Measurements from ENCODE around the gene ITSN2. TPM values are rescaled to one million over a fixed set of nuclear protein-coding genes. Genes with fewer than 3 reads are reported as not detected.

Gene ITSN2
- total and polyA plus RNA-seq, 3 experiments from 2014 or later: 71.2 to 76.7 (median 76.1) TPM

GRCh38 chr2:24191848-24192247, 168.5 kb downstream of the ITSN2 start:
- Mint-ChIP-seq H3K4me1 (no peaks in the 10 kb centered on the region), H3K9me3 (peaks cover 0 to 17% (median 12%) of the 10 kb centered on the region in 5 donors), H3K27ac (no peak overlapping the region), H3K4me3 (no peak overlapping the region), H3K36me3 (peaks cover 0 to 8% (median 5%) of the 10 kb centered on the region in 3 donors), H3K27me3 (peaks cover 2 to 7% of the 10 kb centered on the region in 2 donors)
- Histone ChIP-seq H3K9me3 (ENCODE audit: low read length) (no peaks in the 10 kb centered on the region), H3K27ac (ENCODE audit: low read depth, low read length) (no peak overlapping the region), H3K36me3 (ENCODE audit: insufficient read depth, low read length) (no peaks in the 10 kb centered on the region), H3K27me3 (ENCODE audit: insufficient read depth, low read length, poor library complexity, severe bottlenecking) (no peaks in the 10 kb centered on the region), H3K4me3 (ENCODE audit: low read length) (no peak overlapping the region), H3K4me1 (ENCODE audit: insufficient read depth, low read length) (no peaks in the 10 kb centered on the region)
- CTCF ChIA-PET: no interaction called here
- POLR2A ChIA-PET: no interaction called here
- DNase-seq: no peak

- Histone ChIP-seq H3K4me3 (ENCODE audit: low read length) (no peak overlapping the region), H3K27ac (ENCODE audit: low read depth, low read length) (no peak overlapping the region), H3K27me3 (ENCODE audit: insufficient read depth, low read length, poor library complexity, severe bottlenecking) (no peaks in the 10 kb centered on the region), H3K36me3 (ENCODE audit: insufficient read depth, low read length) (no peaks in the 10 kb centered on the region), H3K4me1 (ENCODE audit: insufficient read depth, low read length) (no peaks in the 10 kb centered on the region), H3K9me3 (ENCODE audit: low read length) (no peaks in the 10 kb centered on the region)
- Mint-ChIP-seq H3K27me3 (peaks cover 2 to 7% of the 10 kb centered on the region in 2 donors), H3K4me3 (no peak overlapping the region), H3K36me3 (peaks cover 0 to 5% (median 3%) of the 10 kb centered on the region in 3 donors), H3K4me1 (no peaks in the 10 kb centered on the region), H3K27ac (no peak overlapping the region), H3K9me3 (peaks cover 0 to 10% (median 6%) of the 10 kb centered on the region in 5 donors)
- POLR2A ChIA-PET: no interaction called here
- DNase-seq: no peak
- CTCF ChIA-PET: no interaction called here
Observed at GRCh38 chr2:24191156-24191555, 169.2 kb downstream of the ITSN2 start.

- Histone ChIP-seq H3K9me3 (ENCODE audit: low read length) (no peaks in the 10 kb centered on the region), H3K27ac (ENCODE audit: low read depth, low read length) (no peak overlapping the region), H3K4me1 (ENCODE audit: insufficient read depth, low read length) (no peaks in the 10 kb centered on the region), H3K4me3 (ENCODE audit: low read length) (no peak overlapping the region), H3K27me3 (ENCODE audit: insufficient read depth, low read length, poor library complexity, severe bottlenecking) (no peaks in the 10 kb centered on the region), H3K36me3 (ENCODE audit: insufficient read depth, low read length) (no peaks in the 10 kb centered on the region)
- H3K36me3 Mint-ChIP-seq: peaks cover 0 to 5% (median 3%) of the 10 kb centered on the region in 3 donors
- no peak for DNase-seq
- ChIA-PET CTCF (no interaction called here), POLR2A (no interaction called here)
- H3K4me1 Mint-ChIP-seq: no peaks in the 10 kb centered on the region
- H3K27me3 Mint-ChIP-seq: peaks cover 2 to 7% of the 10 kb centered on the region in 2 donors
- H3K9me3 Mint-ChIP-seq: peaks cover 0 to 9% (median 6%) of the 10 kb centered on the region in 5 donors
- no peak overlapping the region for H3K27ac Mint-ChIP-seq
- no peak overlapping the region for H3K4me3 Mint-ChIP-seq
Observed at GRCh38 chr2:24190503-24190902, 169.8 kb downstream of the ITSN2 start.

- no peak overlapping the region for H3K27ac ChIP-seq (ENCODE audit: low read depth, low read length)
- Mint-ChIP-seq H3K27ac (no peak overlapping the region), H3K36me3 (peaks cover 0 to 5% (median 3%) of the 10 kb centered on the region in 3 donors), H3K4me1 (no peaks in the 10 kb centered on the region), H3K9me3 (peaks cover 0 to 6% (median 3%) of the 10 kb centered on the region in 5 donors), H3K4me3 (no peak overlapping the region), H3K27me3 (peaks cover 2 to 7% of the 10 kb centered on the region in 2 donors)
- H3K9me3 ChIP-seq (ENCODE audit: low read length): no peaks in the 10 kb centered on the region
- H3K27me3 ChIP-seq (ENCODE audit: insufficient read depth, low read length, poor library complexity, severe bottlenecking): no peaks in the 10 kb centered on the region
- POLR2A ChIA-PET: no interaction called here
- CTCF ChIA-PET: no interaction called here
- no peaks in the 10 kb centered on the region for H3K36me3 ChIP-seq (ENCODE audit: insufficient read depth, low read length)
- no peak for DNase-seq
- no peak overlapping the region for H3K4me3 ChIP-seq (ENCODE audit: low read length)
- no peaks in the 10 kb centered on the region for H3K4me1 ChIP-seq (ENCODE audit: insufficient read depth, low read length)
Observed at GRCh38 chr2:24189551-24189950, 170.8 kb downstream of the ITSN2 start.

GRCh38 chr2:24183366-24184069, 176.8 kb downstream of the ITSN2 start:
- H3K27ac Mint-ChIP-seq: no peak overlapping the region
- no peak for DNase-seq
- peaks cover 0 to 1% (median 0%) of the 10 kb centered on the region in 5 donors for H3K9me3 Mint-ChIP-seq
- Histone ChIP-seq H3K36me3 (ENCODE audit: insufficient read depth, low read length) (no peaks in the 10 kb centered on the region), H3K9me3 (ENCODE audit: low read length) (no peaks in the 10 kb centered on the region), H3K4me3 (ENCODE audit: low read length) (no peak overlapping the region), H3K27ac (ENCODE audit: low read depth, low read length) (no peak overlapping the region), H3K27me3 (ENCODE audit: insufficient read depth, low read length, poor library complexity, severe bottlenecking) (no peaks in the 10 kb centered on the region), H3K4me1 (ENCODE audit: insufficient read depth, low read length) (no peaks in the 10 kb centered on the region)
- no peak overlapping the region for H3K4me3 Mint-ChIP-seq
- ChIA-PET POLR2A (no interaction called here), CTCF (no interaction called here)
- no peaks in the 10 kb centered on the region for H3K27me3 Mint-ChIP-seq
- no peaks in the 10 kb centered on the region for H3K4me1 Mint-ChIP-seq
- peaks cover 0 to 3% (median 0%) of the 10 kb centered on the region in 3 donors for H3K36me3 Mint-ChIP-seq

- H3K4me3 ChIP-seq (ENCODE audit: low read length): no peak overlapping the region
- no peaks in the 10 kb centered on the region for H3K4me1 ChIP-seq (ENCODE audit: insufficient read depth, low read length)
- H3K27me3 ChIP-seq (ENCODE audit: insufficient read depth, low read length, poor library complexity, severe bottlenecking): no peaks in the 10 kb centered on the region
- H3K9me3 Mint-ChIP-seq: no peaks in the 10 kb centered on the region
- no peaks in the 10 kb centered on the region for H3K27me3 Mint-ChIP-seq
- no peak overlapping the region for H3K4me3 Mint-ChIP-seq
- H3K4me1 Mint-ChIP-seq: no peaks in the 10 kb centered on the region
- ChIA-PET POLR2A (no interaction called here), CTCF (no interaction called here)
- H3K36me3 ChIP-seq (ENCODE audit: insufficient read depth, low read length): no peaks in the 10 kb centered on the region
- H3K27ac Mint-ChIP-seq: no peak overlapping the region
- no peak overlapping the region for H3K27ac ChIP-seq (ENCODE audit: low read depth, low read length)
- DNase-seq: no peak
- H3K36me3 Mint-ChIP-seq: peaks cover 0 to 3% (median 0%) of the 10 kb centered on the region in 3 donors
- H3K9me3 ChIP-seq (ENCODE audit: low read length): no peaks in the 10 kb centered on the region
Observed at GRCh38 chr2:24182507-24182906, 177.8 kb downstream of the ITSN2 start.

GRCh38 chr2:24181849-24182248, 178.5 kb downstream of the ITSN2 start:
- H3K36me3 ChIP-seq (ENCODE audit: insufficient read depth, low read length): no peaks in the 10 kb centered on the region
- no peaks in the 10 kb centered on the region for H3K9me3 Mint-ChIP-seq
- CTCF ChIA-PET: interaction anchor here (1.2 kb wide), 1 partner anchor 97 kb away, joined by 3 read pairs; the partner anchor contains the start of gene TP53I3

GRCh38 chr2:24179683-24180082, 180.7 kb downstream of the ITSN2 start:
- Mint-ChIP-seq H3K4me1 (no peaks in the 10 kb centered on the region), H3K4me3 (no peak overlapping the region), H3K27ac (no peak overlapping the region), H3K36me3 (no peaks in the 10 kb centered on the region), H3K9me3 (no peaks in the 10 kb centered on the region), H3K27me3 (no peaks in the 10 kb centered on the region)
- ChIA-PET CTCF (no interaction called here), POLR2A (no interaction called here)
- Histone ChIP-seq H3K4me1 (ENCODE audit: insufficient read depth, low read length) (no peaks in the 10 kb centered on the region), H3K9me3 (ENCODE audit: low read length) (no peaks in the 10 kb centered on the region), H3K27me3 (ENCODE audit: insufficient read depth, low read length, poor library complexity, severe bottlenecking) (no peaks in the 10 kb centered on the region), H3K27ac (ENCODE audit: low read depth, low read length) (no peak overlapping the region), H3K36me3 (ENCODE audit: insufficient read depth, low read length) (no peaks in the 10 kb centered on the region), H3K4me3 (ENCODE audit: low read length) (no peak overlapping the region)
- no peak for DNase-seq

More at GRCh38 chr2:24181849-24182248, 178.5 kb downstream of the ITSN2 start:
- H3K27ac ChIP-seq (ENCODE audit: low read depth, low read length): no peak overlapping the region
- no peak for DNase-seq
- H3K27me3 ChIP-seq (ENCODE audit: insufficient read depth, low read length, poor library complexity, severe bottlenecking): no peaks in the 10 kb centered on the region
- POLR2A ChIA-PET: no interaction called here
- H3K9me3 ChIP-seq (ENCODE audit: low read length): no peaks in the 10 kb centered on the region
- Mint-ChIP-seq H3K4me1 (no peaks in the 10 kb centered on the region), H3K27me3 (no peaks in the 10 kb centered on the region), H3K4me3 (no peak overlapping the region), H3K27ac (peak overlapping the region in 1 of 8 donors; percentile 52), H3K36me3 (no peaks in the 10 kb centered on the region)
- no peaks in the 10 kb centered on the region for H3K4me1 ChIP-seq (ENCODE audit: insufficient read depth, low read length)
- H3K4me3 ChIP-seq (ENCODE audit: low read length): no peak overlapping the region
